Testis (tissue), 2 donors: ENCODE data around the gene MEFV.
A peak's percentile ranks its signal among the peaks of the same experiment; 100 is the strongest.

Source experiments
- POLR2A ChIP-seq: fragments of 450-650 bp; IDR thresholded peaks from one replicate; pipeline ENCODE4 v1.6.1; 2017; ENCODE audit warnings: antibody characterized with exemption, mild to moderate bottlenecking, moderate library complexity
- TF ChIP-seq, protein P1 (sequence below), 3 experiments: fragments of 450-650 bp in 2 of 3; fragments of 200-600 bp in 1 of 3; sonication (generic) in 1 of 3; IDR thresholded peaks; one replicate each; pipeline ENCODE4 v1.5.1; 2016 to 2019; ENCODE audit warnings: antibody characterized with exemption in 3 of 3, mild to moderate bottlenecking in 2 of 3, moderate library complexity in 1 of 3

DNA sequence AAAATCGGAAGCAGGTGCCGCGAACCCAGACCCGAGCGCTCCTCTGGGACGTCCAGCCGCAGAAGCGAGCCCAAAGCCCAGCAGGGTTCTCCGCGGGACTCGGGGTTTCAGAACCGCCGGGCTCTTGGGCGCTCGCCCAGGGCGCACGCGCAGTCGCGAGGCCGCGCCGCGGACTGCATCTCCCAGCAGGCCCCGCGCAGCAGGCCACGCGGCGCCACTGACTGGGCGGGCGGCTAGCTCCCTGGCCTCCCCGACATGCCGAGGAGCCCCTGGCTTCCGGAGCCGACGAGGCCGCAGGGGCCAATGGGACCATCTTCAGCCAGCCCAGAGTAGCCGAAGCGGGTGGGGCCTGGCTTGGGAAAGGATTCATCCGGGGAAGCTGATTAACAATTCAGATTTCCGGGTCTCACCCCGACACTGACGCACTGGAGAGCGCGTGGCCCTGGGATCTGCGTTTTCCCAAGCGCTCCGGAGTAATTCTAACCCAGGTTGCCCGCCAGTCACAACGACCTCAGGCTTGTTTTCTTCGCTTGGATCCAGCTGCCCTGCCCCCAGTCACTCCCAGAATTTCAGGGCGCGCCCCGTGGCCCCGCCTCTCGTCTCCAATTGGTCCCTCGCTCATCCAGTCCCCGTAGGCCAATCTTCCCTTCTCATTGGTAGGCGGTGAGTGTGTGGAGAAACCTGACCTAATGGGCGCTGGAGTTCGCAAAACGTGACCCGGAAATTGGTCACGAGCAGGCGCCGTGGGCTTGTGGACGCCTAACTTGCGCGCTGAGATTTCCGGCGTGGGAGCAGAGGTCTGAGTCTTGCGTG, 26.5 kb upstream of the MEFV start, which contains the start of gene ZNF263:
- no peak for TF ChIP-seq POLR2A
- TF ChIP-seq, protein P1, sequence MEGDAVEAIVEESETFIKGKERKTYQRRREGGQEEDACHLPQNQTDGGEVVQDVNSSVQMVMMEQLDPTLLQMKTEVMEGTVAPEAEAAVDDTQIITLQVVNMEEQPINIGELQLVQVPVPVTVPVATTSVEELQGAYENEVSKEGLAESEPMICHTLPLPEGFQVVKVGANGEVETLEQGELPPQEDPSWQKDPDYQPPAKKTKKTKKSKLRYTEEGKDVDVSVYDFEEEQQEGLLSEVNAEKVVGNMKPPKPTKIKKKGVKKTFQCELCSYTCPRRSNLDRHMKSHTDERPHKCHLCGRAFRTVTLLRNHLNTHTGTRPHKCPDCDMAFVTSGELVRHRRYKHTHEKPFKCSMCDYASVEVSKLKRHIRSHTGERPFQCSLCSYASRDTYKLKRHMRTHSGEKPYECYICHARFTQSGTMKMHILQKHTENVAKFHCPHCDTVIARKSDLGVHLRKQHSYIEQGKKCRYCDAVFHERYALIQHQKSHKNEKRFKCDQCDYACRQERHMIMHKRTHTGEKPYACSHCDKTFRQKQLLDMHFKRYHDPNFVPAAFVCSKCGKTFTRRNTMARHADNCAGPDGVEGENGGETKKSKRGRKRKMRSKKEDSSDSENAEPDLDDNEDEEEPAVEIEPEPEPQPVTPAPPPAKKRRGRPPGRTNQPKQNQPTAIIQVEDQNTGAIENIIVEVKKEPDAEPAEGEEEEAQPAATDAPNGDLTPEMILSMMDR (IDR thresholded peaks at IDR 0.05): peak in 1 of 3 experiments; percentile 27
